ENCODE results near the gene KIF17.

KIF17 gene

GRCh38 chr1:20672265-20672632 is 45.6 kb downstream of the KIF17 start:
- TF ChIP-seq CTCF (IDR thresholded peaks at IDR 0.05; ENCODE audit: low read depth, low read length), result no peak
- no peak overlapping the region for H3K4me3 ChIP-seq (ENCODE audit: low read depth, low read length)

- no peak overlapping the region for H3K4me3 ChIP-seq (ENCODE audit: low read depth, low read length)
- no peak for TF ChIP-seq CTCF (IDR thresholded peaks at IDR 0.05; ENCODE audit: low read depth, low read length)
Observed at GRCh38 chr1:20670936-20671335, 46.9 kb downstream of the KIF17 start.

GRCh38 chr1:20668581-20668980 is 49.2 kb downstream of the KIF17 start:
- no peak overlapping the region for H3K4me3 ChIP-seq (ENCODE audit: low read depth, low read length)

GRCh38 chr1:20666804-20667203 is 51.0 kb downstream of the KIF17 start:
- H3K4me3 ChIP-seq (ENCODE audit: low read depth, low read length), result no peak overlapping the region

More at GRCh38 chr1:20668581-20668980, 49.2 kb downstream of the KIF17 start:
- TF ChIP-seq CTCF (IDR thresholded peaks at IDR 0.05; ENCODE audit: low read depth, low read length), result no peak

GRCh38 chr1:20666146-20666545 is 51.7 kb downstream of the KIF17 start:
- TF ChIP-seq CTCF (IDR thresholded peaks at IDR 0.05; ENCODE audit: low read depth, low read length), result no peak

More at GRCh38 chr1:20666804-20667203, 51.0 kb downstream of the KIF17 start:
- no peak for TF ChIP-seq CTCF (IDR thresholded peaks at IDR 0.05; ENCODE audit: low read depth, low read length)

GRCh38 chr1:20665726-20666125 is 52.1 kb downstream of the KIF17 start:
- no peak overlapping the region for H3K4me3 ChIP-seq (ENCODE audit: low read depth, low read length)
- no peak for TF ChIP-seq CTCF (IDR thresholded peaks at IDR 0.05; ENCODE audit: low read depth, low read length)

More at GRCh38 chr1:20666146-20666545, 51.7 kb downstream of the KIF17 start:
- no peak overlapping the region for H3K4me3 ChIP-seq (ENCODE audit: low read depth, low read length)

GRCh38 chr1:20663969-20664715 is 53.7 kb downstream of the KIF17 start:
- H3K4me3 ChIP-seq (ENCODE audit: low read depth, low read length), result no peak overlapping the region
- TF ChIP-seq CTCF (IDR thresholded peaks at IDR 0.05; ENCODE audit: low read depth, low read length), result no peak
